ENCODE data around the gene DLGAP1. TPM values are rescaled to one million over a fixed set of nuclear protein-coding genes. Genes with fewer than 3 reads are reported as not detected.
A peak's percentile ranks its signal among the peaks of the same experiment; 100 is the strongest.

Gene DLGAP1
- total RNA-seq, 1 experiment from 2014 or later = 23.2 TPM

DNA sequence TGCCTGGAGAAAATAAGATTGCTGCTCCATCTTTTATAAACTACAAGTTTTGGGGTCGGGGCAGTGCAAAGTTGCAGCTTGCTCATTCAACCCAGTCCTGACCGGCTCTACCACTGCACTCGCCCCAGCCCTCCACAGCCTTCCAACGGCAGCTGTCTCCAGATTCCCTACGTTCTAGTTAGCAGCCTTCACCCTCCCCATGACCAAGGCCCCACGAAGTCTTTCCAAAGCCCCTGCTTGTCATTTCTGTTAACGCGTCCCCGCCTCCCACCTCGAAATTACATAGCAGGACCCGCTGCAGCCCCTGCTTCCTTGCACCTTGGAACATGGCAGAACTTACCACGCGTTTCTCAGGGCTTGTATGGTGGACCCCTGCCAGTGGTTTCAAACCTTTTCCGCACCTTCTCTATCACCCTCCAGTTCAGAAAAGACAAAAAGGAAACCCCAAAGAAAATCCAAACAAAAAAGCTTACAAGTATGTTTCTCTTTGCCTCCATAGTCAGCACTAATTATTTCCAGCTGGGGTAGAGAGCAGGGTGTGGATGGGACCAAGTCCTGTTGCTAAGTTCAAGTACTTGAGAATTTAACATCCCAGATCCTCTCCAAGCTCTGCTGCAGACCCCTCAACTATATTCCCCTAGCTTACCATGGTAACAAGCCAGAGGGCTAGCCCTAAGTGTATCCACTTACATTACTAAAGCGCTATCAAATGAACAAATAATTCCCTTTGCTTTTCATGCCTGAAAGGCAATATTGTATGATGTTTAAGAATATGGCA lies 843.6 kb downstream of the DLGAP1 start:
- H3K27ac Mint-ChIP-seq = peak overlapping the region; percentile 71 to 85 (median 85)
- H3K4me3 Mint-ChIP-seq = no peak overlapping the region
- H2BK120ac ChIP-seq (ENCODE audit: low read depth, low read length, poor library complexity, severe bottlenecking) = no peak overlapping the region
- H3K23ac ChIP-seq (ENCODE audit: insufficient read length, low read depth, low read length) = no peak overlapping the region
- no peaks in the 10 kb centered on the region for H3K79me2 ChIP-seq (ENCODE audit: insufficient read depth, low read length)
- H3K18ac ChIP-seq (ENCODE audit: insufficient read length, low read depth, low read length) = peak overlapping the region; percentile 25
- no peaks in the 10 kb centered on the region for H3K27me3 ChIP-seq (ENCODE audit: insufficient read depth, low read length)
- no peak overlapping the region for H4K8ac ChIP-seq (replicated peaks; ENCODE audit: insufficient read length, low read depth, low read length)
- no peak overlapping the region for H3K4me2 ChIP-seq (ENCODE audit: insufficient read depth, insufficient read length, low read length)
- no peak for DNase-seq
- H4K5ac ChIP-seq (ENCODE audit: insufficient read length, low read depth, low read length) = no peak overlapping the region
- no peaks in the 10 kb centered on the region for H4K20me1 ChIP-seq (ENCODE audit: control insufficient read depth, insufficient read depth, insufficient read length)
- no peak overlapping the region for H3K4ac ChIP-seq (ENCODE audit: low read depth, low read length)
- H4K91ac ChIP-seq (ENCODE audit: insufficient read length, low read depth, low read length) = no peak overlapping the region
- H3K27me3 Mint-ChIP-seq (ENCODE audit: low read depth) = no peaks in the 10 kb centered on the region
- H3K79me1 ChIP-seq (ENCODE audit: insufficient read depth, low read depth, low read length, poor library complexity, severe bottlenecking) = no peaks in the 10 kb centered on the region
- H3K56ac ChIP-seq (ENCODE audit: insufficient read length, low read depth, low read length) = no peak overlapping the region
- peaks cover 28 to 34% of the 10 kb centered on the region in 2 experiments for H3K4me1 Mint-ChIP-seq
- H3K9me3 ChIP-seq (ENCODE audit: control insufficient read depth, low read depth, low read length) = no peaks in the 10 kb centered on the region
- H3K9me3 Mint-ChIP-seq = no peaks in the 10 kb centered on the region
- no peak overlapping the region for H3K27ac ChIP-seq (ENCODE audit: insufficient read length, low read depth, low read length)
- H3T11ph ChIP-seq (ENCODE audit: low read length) = no peak overlapping the region
- H2BK20ac ChIP-seq (ENCODE audit: low read depth, low read length, poor library complexity, severe bottlenecking) = no peak overlapping the region
- no peak overlapping the region for H3K9ac ChIP-seq (ENCODE audit: extremely low read depth, insufficient read length, low read length)
- H2AK5ac ChIP-seq (ENCODE audit: insufficient read length, low read length) = no peak overlapping the region
- H2BK15ac ChIP-seq (ENCODE audit: low read depth, low read length) = no peak overlapping the region
- peak overlapping the region; percentile 65 for H3K14ac ChIP-seq (ENCODE audit: insufficient read depth, low read length)
- H2BK5ac ChIP-seq (ENCODE audit: insufficient read length, low read length) = peak overlapping the region; percentile 8
- WGBS (ENCODE audit: extremely low coverage, insufficient read length, low lambda C conversion rate) = no CpG with 5 or more reads among the region's 15 CpGs
- peaks cover 6% of the 10 kb centered on the region; the same call in 1 of the 2 replicates for H3K4me1 ChIP-seq (ENCODE audit: insufficient read depth, low read length)
- H2BK12ac ChIP-seq (ENCODE audit: insufficient read length, low read depth, low read length) = no peak overlapping the region
- peaks cover 22 to 35% (median 23%) of the 10 kb centered on the region in 3 experiments for H3K36me3 Mint-ChIP-seq (ENCODE audit: insufficient read depth in 1 of 3, low read depth in 3 of 3)
- H2AFZ ChIP-seq (ENCODE audit: low read length) = no peak overlapping the region
- H3K23me2 ChIP-seq (ENCODE audit: insufficient read length, low read depth, low read length, poor library complexity, severe bottlenecking) = no peaks in the 10 kb centered on the region
- TF ChIP-seq, protein P1, sequence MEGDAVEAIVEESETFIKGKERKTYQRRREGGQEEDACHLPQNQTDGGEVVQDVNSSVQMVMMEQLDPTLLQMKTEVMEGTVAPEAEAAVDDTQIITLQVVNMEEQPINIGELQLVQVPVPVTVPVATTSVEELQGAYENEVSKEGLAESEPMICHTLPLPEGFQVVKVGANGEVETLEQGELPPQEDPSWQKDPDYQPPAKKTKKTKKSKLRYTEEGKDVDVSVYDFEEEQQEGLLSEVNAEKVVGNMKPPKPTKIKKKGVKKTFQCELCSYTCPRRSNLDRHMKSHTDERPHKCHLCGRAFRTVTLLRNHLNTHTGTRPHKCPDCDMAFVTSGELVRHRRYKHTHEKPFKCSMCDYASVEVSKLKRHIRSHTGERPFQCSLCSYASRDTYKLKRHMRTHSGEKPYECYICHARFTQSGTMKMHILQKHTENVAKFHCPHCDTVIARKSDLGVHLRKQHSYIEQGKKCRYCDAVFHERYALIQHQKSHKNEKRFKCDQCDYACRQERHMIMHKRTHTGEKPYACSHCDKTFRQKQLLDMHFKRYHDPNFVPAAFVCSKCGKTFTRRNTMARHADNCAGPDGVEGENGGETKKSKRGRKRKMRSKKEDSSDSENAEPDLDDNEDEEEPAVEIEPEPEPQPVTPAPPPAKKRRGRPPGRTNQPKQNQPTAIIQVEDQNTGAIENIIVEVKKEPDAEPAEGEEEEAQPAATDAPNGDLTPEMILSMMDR (conservative IDR thresholded peaks at IDR 0.05) = no peak
